Lower lobe of right lung (tissue), 2 donors: ENCODE data around the gene PAN3. TPM values are rescaled to one million over a fixed set of nuclear protein-coding genes. Genes with fewer than 3 reads are reported as not detected.
A peak's percentile ranks its signal among the peaks of the same experiment; 100 is the strongest.
"Not testable (repeated sequence)": the region's sequence is repeated elsewhere in the genome, so short reads cannot be mapped to it uniquely, and the experiment has no call there.

Experiments
- ATAC-seq, 2 donors: fragments of 200-7000 bp; cut with Tn5 transposase; one replicate each; pipeline ENCODE4 v1.9.1; 2020 to 2022; ENCODE audit warnings: mild to moderate bottlenecking in 2 of 2, moderate library complexity in 2 of 2
- DNase-seq: peaks from one replicate; pipeline ENCODE4 v3.0.0-alpha.2; 2020
- H3K27ac ChIP-seq: fragments of 200-600 bp; one replicate; pipeline ENCODE4 v1.8.0; 2022
- H3K27me3 ChIP-seq: fragments of 200-600 bp; one replicate; pipeline ENCODE4 v1.8.0; 2022; ENCODE audit warnings: low read depth
- H3K36me3 ChIP-seq: fragments of 200-600 bp; one replicate; pipeline ENCODE4 v1.8.0; 2022; ENCODE audit warnings: mild to moderate bottlenecking
- H3K4me1 ChIP-seq: fragments of 200-600 bp; one replicate; pipeline ENCODE4 v1.8.0; 2022
- H3K4me3 ChIP-seq: fragments of 200-600 bp; one replicate; pipeline ENCODE4 v1.8.0; 2022; ENCODE audit warnings: mild to moderate bottlenecking
- H3K9me3 ChIP-seq: fragments of 200-600 bp; one replicate; pipeline ENCODE4 v1.8.0; 2022
- intact Hi-C: fragments of 100-400 bp; cut with DNase I; formaldehyde crosslinking; loops from one replicate; pipeline ENCODE4 v1.11.0; 2022
- total RNA-seq: library from RNA; stranded (reverse); fragmentation: NEBNext Ultra II Directional; extraction: Animal tissue kit (Norgen Biotek cat#: 25700); gene quantifications from one replicate; pipeline ENCODE4 v1.2.1, GENCODE V29; 2021
- TF ChIP-seq, protein P1 (sequence below): fragments of 200-600 bp; IDR thresholded peaks from one replicate; pipeline ENCODE4 v1.8.0; 2022; ENCODE audit warnings: antibody characterized with exemption, mild to moderate bottlenecking
- donor health status: DM: no; HTN: yes; CAD: no; lungs with severe emphysema.

Gene PAN3
- total RNA-seq, 1 donor from 2014 or later = 36.2 TPM

DNA sequence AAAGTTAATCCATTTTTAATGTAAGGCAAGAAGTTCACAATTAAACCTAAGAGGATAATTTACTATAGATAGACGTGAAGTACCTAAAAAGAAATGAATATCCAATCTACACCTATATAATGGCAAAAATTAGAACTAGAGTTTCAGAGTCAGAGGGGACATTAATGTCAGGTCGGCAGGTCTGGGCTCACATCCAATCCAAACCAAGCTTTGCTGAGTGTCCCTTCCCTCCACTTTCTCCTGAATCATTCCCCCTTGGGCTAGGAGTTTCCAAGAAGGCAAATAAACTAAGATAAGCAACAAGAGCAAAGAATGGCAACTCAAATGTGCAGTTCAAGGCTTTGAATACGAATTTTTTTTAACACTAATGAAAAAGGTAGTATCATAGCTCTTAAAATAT is 40.8 kb upstream of the PAN3 start:
- no peak overlapping the region for H3K4me3 ChIP-seq
- H3K27ac ChIP-seq = no peak overlapping the region
- intact Hi-C loops = no loop called here
- DNase-seq = no peak
- H3K9me3 ChIP-seq = no peaks in the 10 kb centered on the region
- no peaks in the 10 kb centered on the region for H3K36me3 ChIP-seq
- peaks cover 14% of the 10 kb centered on the region for H3K4me1 ChIP-seq
- TF ChIP-seq, protein P1, sequence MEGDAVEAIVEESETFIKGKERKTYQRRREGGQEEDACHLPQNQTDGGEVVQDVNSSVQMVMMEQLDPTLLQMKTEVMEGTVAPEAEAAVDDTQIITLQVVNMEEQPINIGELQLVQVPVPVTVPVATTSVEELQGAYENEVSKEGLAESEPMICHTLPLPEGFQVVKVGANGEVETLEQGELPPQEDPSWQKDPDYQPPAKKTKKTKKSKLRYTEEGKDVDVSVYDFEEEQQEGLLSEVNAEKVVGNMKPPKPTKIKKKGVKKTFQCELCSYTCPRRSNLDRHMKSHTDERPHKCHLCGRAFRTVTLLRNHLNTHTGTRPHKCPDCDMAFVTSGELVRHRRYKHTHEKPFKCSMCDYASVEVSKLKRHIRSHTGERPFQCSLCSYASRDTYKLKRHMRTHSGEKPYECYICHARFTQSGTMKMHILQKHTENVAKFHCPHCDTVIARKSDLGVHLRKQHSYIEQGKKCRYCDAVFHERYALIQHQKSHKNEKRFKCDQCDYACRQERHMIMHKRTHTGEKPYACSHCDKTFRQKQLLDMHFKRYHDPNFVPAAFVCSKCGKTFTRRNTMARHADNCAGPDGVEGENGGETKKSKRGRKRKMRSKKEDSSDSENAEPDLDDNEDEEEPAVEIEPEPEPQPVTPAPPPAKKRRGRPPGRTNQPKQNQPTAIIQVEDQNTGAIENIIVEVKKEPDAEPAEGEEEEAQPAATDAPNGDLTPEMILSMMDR = no peak
- peaks cover 64% of the 10 kb centered on the region for H3K27me3 ChIP-seq
- no peak for ATAC-seq

DNA sequence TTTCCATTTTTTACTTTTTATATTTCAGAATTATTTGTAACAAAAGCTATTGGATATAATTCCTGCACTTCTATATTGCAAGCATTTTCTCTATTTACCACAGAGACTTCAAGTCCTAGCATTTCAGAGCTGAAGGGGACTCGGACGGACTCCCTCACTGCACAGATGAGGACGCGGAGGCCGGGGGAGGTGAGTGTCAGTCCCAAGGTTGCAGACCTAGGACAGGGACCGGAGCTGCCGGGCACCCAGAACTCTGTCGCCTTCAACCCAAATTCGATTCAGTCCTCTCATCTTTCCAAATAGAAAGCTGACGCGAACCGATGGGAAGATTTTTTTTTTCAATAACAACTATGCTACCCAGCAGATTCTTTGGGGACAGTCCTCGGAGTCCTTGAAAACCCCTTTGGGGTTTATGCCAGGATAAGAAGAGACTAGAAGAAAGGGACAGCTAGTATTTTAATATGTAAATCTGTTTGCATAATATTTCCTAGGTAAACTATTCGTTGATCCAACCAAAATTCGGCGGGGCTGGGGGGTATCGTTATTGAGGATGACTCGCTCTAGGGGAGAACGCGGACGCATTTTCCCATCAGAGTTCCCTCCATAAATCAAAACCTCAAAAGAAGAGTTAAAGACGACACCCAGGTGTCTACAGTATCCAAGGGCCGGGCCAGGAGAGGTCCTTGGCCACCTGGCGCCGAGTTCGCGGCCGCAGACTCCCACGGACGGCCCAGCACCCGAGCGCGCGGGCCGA is 38.8 kb upstream of the PAN3 start:
- peak in 1 of 2 donors; percentile 63 for ATAC-seq
- Histone ChIP-seq H3K9me3 (no peaks in the 10 kb centered on the region), H3K27ac (no peak overlapping the region), H3K4me1 (peaks cover 14% of the 10 kb centered on the region), H3K36me3 (no peaks in the 10 kb centered on the region), H3K27me3 (peaks cover 74% of the 10 kb centered on the region), H3K4me3 (peak overlapping the region; percentile 50)
- DNase-seq = no peak
- TF ChIP-seq, protein P1 = no peak
- intact Hi-C loops = no loop called here

DNA sequence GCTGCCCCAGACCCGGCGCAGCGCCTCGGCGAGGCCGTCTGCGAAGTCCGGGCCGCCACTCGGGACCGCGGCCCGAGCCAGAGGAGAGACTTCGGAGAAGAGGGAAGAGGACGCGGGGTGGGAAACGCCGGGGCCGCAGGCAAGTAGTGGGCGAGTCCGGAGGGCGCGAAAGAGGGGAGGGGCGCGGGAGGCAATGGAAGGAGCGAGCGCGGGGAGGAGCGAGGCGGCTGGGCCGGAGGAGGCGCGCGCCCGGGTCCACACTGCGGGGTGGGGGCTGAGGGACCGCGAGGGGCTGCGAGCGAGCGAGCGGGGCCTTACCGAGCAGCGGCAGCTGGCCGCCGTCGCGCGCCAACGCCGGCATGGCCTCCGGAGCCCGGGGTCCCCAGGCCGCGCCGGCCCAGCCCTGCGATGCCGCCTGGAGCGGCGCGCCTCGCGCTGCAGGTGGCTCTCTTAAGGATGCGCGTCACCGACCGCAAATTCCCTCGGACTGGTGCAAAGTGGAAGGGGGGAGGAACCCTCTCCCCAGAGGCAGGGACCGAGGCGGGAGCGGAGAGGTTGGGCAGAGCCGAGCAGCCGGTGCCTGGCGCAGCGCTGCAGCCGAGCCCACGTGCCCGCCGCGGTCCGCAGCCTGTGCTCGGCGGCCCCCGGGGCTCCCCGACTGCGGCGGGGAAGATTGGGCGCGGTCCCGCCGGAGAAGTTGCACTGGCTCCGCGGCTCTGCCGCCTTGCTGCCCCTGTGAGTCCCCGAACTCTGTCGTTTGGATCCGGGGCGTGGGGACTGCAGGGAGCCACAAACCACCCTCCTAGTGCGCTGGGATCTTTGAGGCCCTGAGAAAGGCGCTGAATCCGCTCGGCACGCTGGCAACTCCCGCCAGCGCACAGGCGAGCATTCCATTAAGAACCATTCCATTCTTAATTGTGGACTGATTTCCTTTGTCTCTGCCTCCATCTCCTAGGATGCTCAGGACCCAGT is 37.9 kb upstream of the PAN3 start, which contains the start of gene FLT3:
Gene FLT3 (minus strand): TSS at position 427 of the 972 bp plus-strand sequence. CDS start 66 bp downstream, at position 361.
- ATAC-seq = peak; percentile 68 to 86
- H3K27ac ChIP-seq = no peak within 1 kb of the TSS
- H3K4me1 ChIP-seq = peaks cover 14% of the 10 kb centered on the region
- H3K4me3 ChIP-seq = peak within 1 kb of the TSS; percentile 50
- DNase-seq = peak; percentile 58
- H3K27me3 ChIP-seq = peaks cover 77% of the 10 kb centered on the region
- TF ChIP-seq, protein P1 = no peak
- H3K9me3 ChIP-seq = no peaks in the 10 kb centered on the region
- no peaks in the 10 kb centered on the region for H3K36me3 ChIP-seq
- intact Hi-C loops = no loop called here

DNA sequence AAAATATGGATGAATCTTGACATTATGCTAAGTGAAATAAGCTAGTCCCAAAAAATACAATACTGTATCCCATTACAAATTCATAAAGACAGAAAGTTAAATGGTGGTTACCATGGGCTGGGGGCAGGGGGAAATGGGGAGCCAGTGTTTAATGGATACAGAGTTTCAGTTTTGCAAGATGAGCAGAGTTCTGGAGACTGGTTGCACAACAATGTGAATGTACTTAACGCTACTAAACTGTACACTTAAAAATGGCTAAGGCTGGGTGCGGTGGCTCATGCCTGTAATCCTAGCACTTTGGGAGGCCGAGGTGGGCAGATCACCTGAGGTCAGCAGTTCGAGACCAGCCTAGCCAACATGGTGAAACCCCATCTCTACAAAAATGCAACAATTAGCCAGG is 36.5 kb upstream of the PAN3 start:
- intact Hi-C loops, H3K4me3 ChIP-seq, H3K27ac ChIP-seq, H3K36me3 ChIP-seq, H3K9me3 ChIP-seq, ATAC-seq, DNase-seq: not testable (repeated sequence)
- Histone ChIP-seq H3K4me1 (peaks cover 14% of the 10 kb centered on the region), H3K27me3 (peaks cover 72% of the 10 kb centered on the region)

DNA sequence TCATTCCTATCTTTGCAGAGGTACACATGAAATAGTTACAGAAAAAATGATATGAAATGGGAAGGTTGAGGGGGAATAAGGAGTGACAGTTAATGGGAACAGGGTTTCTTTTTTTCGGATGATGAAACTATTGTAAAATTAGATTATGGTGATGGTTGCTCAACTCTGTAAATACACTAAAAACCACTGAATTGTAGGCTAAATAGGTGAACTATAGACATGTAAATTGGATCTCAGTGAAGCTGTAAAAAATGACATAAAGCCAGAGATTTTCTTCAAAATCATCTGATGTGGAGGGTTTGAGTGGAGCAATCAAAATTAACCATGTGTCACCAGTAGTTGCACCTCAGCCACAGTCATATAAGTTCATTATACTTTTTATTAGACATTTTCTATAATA is 31.4 kb upstream of the PAN3 start:
- ATAC-seq = no peak

More for the DNA sequence above, 31.4 kb upstream of the PAN3 start:
- no peak for DNase-seq
- Histone ChIP-seq H3K9me3 (no peaks in the 10 kb centered on the region), H3K27me3 (peaks cover 23% of the 10 kb centered on the region), H3K4me1 (no peaks in the 10 kb centered on the region), H3K4me3 (no peak overlapping the region), H3K27ac (no peak overlapping the region), H3K36me3 (no peaks in the 10 kb centered on the region)
- TF ChIP-seq, protein P1 = no peak
- intact Hi-C loops = no loop called here
